Smooth muscle cell (in vitro differentiated cells): Measurements from ENCODE around the gene NAGK. TPM values are rescaled to one million over a fixed set of nuclear protein-coding genes. Genes with fewer than 3 reads are reported as not detected.
"Not testable (repeated sequence)": the region's sequence is repeated elsewhere in the genome, so short reads cannot be mapped to it uniquely, and the experiment has no call there.

ENCODE experiments used
- DNase-seq: peaks from one replicate; lab custom pipeline; 2025; ENCODE audit not compliant: unreplicated experiment; lab: John Stamatoyannopoulos, UW
- H2AFZ ChIP-seq: fragments of 200-600 bp; sonication (generic); 2 replicates; pipeline ENCODE4 v1.6.0; 2016; ENCODE audit warnings: antibody characterized with exemption, low read depth, mild to moderate bottlenecking
- H3F3A ChIP-seq: fragments of 200-600 bp; sonication (generic); 2 replicates; pipeline ENCODE4 v1.6.0; 2017; ENCODE audit warnings: antibody characterized with exemption, low read depth
- H3K27ac ChIP-seq: fragments of 200-600 bp; sonication (generic); 2 replicates; pipeline ENCODE4 v1.5.1; 2016; ENCODE audit warnings: low read depth, mild to moderate bottlenecking
- H3K27me3 ChIP-seq: fragments of 200-600 bp; sonication (generic); 2 replicates; pipeline ENCODE4 v1.6.1; 2016; ENCODE audit warnings: low read depth, mild to moderate bottlenecking
- H3K36me3 ChIP-seq: fragments of 200-600 bp; sonication (generic); 2 replicates; pipeline ENCODE4 v1.5.1; 2016; ENCODE audit warnings: low read depth
- H3K4me1 ChIP-seq: fragments of 200-600 bp; sonication (generic); 2 replicates; pipeline ENCODE4 v1.5.1; 2016; ENCODE audit warnings: low read depth
- H3K4me2 ChIP-seq: fragments of 200-600 bp; sonication (generic); 2 replicates; pipeline ENCODE4 v1.6.0; 2016; ENCODE audit warnings: mild to moderate bottlenecking
- H3K4me3 ChIP-seq: fragments of 200-600 bp; sonication (generic); 2 replicates; pipeline ENCODE4 v1.5.1; 2016; ENCODE audit warnings: mild to moderate bottlenecking
- H3K79me2 ChIP-seq: fragments of 200-600 bp; sonication (generic); 2 replicates; pipeline ENCODE4 v1.6.0; 2016; ENCODE audit warnings: low read depth, mild to moderate bottlenecking
- H3K9ac ChIP-seq: fragments of 200-600 bp; sonication (generic); 2 replicates; pipeline ENCODE4 v1.6.0; 2016; ENCODE audit warnings: low read depth
- H3K9me3 ChIP-seq: fragments of 200-600 bp; sonication (generic); replicated peaks from 2 replicates; pipeline ENCODE4 v1.5.1; 2016; ENCODE audit warnings: low read depth
- H4K20me1 ChIP-seq: fragments of 200-600 bp; sonication (generic); 2 replicates; pipeline ENCODE4 v1.6.0; 2016; ENCODE audit warnings: low read depth
- WGBS: methylation state at CpG from one replicate; pipeline ENCODE4 v1.1.7; 2016; ENCODE audit warnings: low lambda C conversion rate; 5-methylcytosine and 5-hydroxymethylcytosine counted together
- polyA plus RNA-seq: library from polyadenylated mRNA; unstranded; fragments of >200 nt; fragmentation: Nextera tagmentation; extraction: Ambion mirVana; gene quantifications from 2 replicates; pipeline ENCODE4 v1.2.1, GENCODE V29; 2016
- total RNA-seq: library from RNA; depleted of rRNA; stranded (reverse); fragments of >200 nt; gene quantifications from 2 replicates; pipeline ENCODE4 v1.2.3, GENCODE V29; 2014
- TF ChIP-seq, protein P1 (sequence below): fragments of 200-600 bp; sonication (generic); IDR thresholded peaks from 2 replicates; pipeline ENCODE4 v1.5.1; 2017; ENCODE audit warnings: borderline replicate concordance, mild to moderate bottlenecking, antibody characterized with exemption; ENCODE audit not compliant: insufficient read depth, poor library complexity, severe bottlenecking

NAGK gene
- total and polyA plus RNA-seq, 2 experiments from 2014 or later, result 116 to 135 TPM

DNA sequence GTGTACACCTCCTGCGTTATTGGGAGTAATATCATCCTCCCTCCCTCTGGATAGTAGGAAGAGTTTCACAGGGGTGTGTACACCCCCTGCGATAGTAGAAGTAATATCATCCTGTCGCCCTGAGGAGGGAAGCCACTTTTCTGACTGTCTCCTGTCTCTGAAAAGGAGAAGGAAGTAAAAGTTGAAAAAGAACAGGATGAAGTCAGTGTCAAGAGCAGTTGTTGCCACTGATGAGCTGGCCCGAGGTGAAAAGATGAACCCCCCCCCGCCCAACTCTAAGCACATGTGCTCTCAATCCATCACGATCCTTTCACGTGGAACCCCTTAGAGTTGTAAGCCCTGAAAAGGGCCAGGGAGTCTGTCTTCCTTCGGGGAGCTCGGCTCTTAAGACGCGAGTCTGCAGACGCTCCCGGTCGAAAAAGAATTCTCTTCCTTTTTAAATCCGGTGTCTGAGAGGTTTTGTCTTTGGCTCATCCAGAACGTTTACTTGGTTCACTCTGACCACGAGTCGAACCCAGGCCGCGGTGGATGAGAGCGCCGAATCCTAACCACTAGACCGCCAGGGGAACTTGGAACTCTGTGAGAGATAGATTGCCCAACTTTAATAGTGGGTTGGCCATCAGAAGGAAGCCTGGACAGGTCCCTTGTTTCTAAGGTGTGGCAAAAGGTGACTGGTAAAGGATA, 22.4 kb upstream of the NAGK start:
- H3K4me1 ChIP-seq, result peaks cover 4% of the 10 kb centered on the region
- DNase-seq, result no peak
- no peaks in the 10 kb centered on the region for H3K9me3 ChIP-seq
- no peaks in the 10 kb centered on the region for H3F3A ChIP-seq
- no peak overlapping the region for H3K4me3 ChIP-seq
- H3K9ac ChIP-seq, result no peak overlapping the region
- WGBS, result 84% methylated on average over 23 of the region's 23 CpGs
- H3K36me3 ChIP-seq, result no peaks in the 10 kb centered on the region
- TF ChIP-seq, protein P1, sequence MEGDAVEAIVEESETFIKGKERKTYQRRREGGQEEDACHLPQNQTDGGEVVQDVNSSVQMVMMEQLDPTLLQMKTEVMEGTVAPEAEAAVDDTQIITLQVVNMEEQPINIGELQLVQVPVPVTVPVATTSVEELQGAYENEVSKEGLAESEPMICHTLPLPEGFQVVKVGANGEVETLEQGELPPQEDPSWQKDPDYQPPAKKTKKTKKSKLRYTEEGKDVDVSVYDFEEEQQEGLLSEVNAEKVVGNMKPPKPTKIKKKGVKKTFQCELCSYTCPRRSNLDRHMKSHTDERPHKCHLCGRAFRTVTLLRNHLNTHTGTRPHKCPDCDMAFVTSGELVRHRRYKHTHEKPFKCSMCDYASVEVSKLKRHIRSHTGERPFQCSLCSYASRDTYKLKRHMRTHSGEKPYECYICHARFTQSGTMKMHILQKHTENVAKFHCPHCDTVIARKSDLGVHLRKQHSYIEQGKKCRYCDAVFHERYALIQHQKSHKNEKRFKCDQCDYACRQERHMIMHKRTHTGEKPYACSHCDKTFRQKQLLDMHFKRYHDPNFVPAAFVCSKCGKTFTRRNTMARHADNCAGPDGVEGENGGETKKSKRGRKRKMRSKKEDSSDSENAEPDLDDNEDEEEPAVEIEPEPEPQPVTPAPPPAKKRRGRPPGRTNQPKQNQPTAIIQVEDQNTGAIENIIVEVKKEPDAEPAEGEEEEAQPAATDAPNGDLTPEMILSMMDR, result no peak
- no peaks in the 10 kb centered on the region for H3K79me2 ChIP-seq
- H3K27me3 ChIP-seq, result no peaks in the 10 kb centered on the region
- no peak overlapping the region for H3K4me2 ChIP-seq
- H3K27ac ChIP-seq, result no peak overlapping the region
- no peak overlapping the region for H2AFZ ChIP-seq
- H4K20me1 ChIP-seq, result no peaks in the 10 kb centered on the region

GRCh38 chr2:71048096-71048495, 20.4 kb upstream of the NAGK start:
- H3K9me3 ChIP-seq, result no peaks in the 10 kb centered on the region

GRCh38 chr2:71049704-71050360, 18.6 kb upstream of the NAGK start:
- not testable (repeated sequence) for H3K79me2 ChIP-seq, H3K4me2 ChIP-seq, H3K4me3 ChIP-seq, H3K27me3 ChIP-seq, H3K36me3 ChIP-seq, H3K9me3 ChIP-seq, H3K9ac ChIP-seq, H4K20me1 ChIP-seq, DNase-seq, H3F3A ChIP-seq, H3K4me1 ChIP-seq, H2AFZ ChIP-seq
- peak overlapping the region; percentile 66 for H3K27ac ChIP-seq
- 81% methylated on average over 10 of the region's 10 CpGs for WGBS

More at GRCh38 chr2:71048096-71048495, 20.4 kb upstream of the NAGK start:
- DNase-seq, result no peak
- TF ChIP-seq, protein P1, result no peak
- Histone ChIP-seq H3K4me1 (peaks cover 4% of the 10 kb centered on the region), H3K36me3 (no peaks in the 10 kb centered on the region), H3K27ac (peak overlapping the region; percentile 66), H3K27me3 (peaks cover 6% of the 10 kb centered on the region), H4K20me1 (no peaks in the 10 kb centered on the region), H3K4me3 (no peak overlapping the region), H3K9ac (peak overlapping the region; percentile 17), H3K79me2 (no peaks in the 10 kb centered on the region), H3F3A (no peaks in the 10 kb centered on the region), H2AFZ (no peak overlapping the region), H3K4me2 (no peak overlapping the region)
- 42% methylated on average over 7 of the region's 7 CpGs for WGBS

DNA sequence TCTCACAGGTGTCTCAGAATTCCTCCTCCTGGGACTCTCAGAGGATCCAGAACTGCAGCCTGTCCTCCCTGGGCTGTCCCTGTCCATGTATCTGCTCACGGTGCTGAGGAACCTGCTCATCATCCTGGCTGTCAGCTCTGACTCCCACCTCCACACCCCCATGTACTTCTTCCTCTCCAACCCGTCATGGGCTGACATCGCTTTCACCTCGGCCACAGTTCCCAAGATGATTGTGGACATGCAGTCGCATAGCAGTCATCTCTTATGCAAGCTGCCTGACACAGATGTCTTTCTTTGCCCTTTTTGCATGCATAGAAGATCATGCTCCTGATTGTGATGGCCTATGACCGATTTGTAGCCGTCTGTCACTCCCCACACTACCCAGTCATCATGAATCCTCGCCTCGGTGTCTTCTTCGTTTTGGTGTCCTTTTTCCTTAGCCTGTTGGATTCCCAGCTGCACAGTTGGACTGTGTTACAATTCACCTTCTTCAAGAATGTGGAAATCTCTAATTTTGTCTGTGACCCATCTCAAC, 13.2 kb upstream of the NAGK start:
- not testable (repeated sequence) for H3K36me3 ChIP-seq, H3K9ac ChIP-seq, H3F3A ChIP-seq, H3K4me1 ChIP-seq, H3K9me3 ChIP-seq, H3K27ac ChIP-seq, H3K27me3 ChIP-seq, DNase-seq, H3K4me2 ChIP-seq, H2AFZ ChIP-seq, H3K79me2 ChIP-seq, H4K20me1 ChIP-seq, H3K4me3 ChIP-seq
- 69% methylated on average over 10 of the region's 10 CpGs for WGBS
